Mesenchymal stem cell (in vitro differentiated cells and primary cell): ENCODE measurements around the gene GNG7.
"Not testable (repeated sequence)": the region's sequence is repeated elsewhere in the genome, so short reads cannot be mapped to it uniquely, and the experiment has no call there.

Experiments used
- DNase-seq: peaks from one replicate; pipeline ENCODE4 v3.0.0-alpha.2; 2013
- H2AFZ ChIP-seq: one replicate; pipeline ENCODE4 v1.6.1; 2013; ENCODE audit warnings: low read depth, mild to moderate bottlenecking, control low read depth, inconsistent platforms, low read length, moderate library complexity
- H2AK5ac ChIP-seq: 2 replicates; pipeline ENCODE4 v1.6.1; 2013; ENCODE audit warnings: low read length, moderate library complexity, mild to moderate bottlenecking, inconsistent platforms; ENCODE audit not compliant: severe bottlenecking
- H2BK120ac ChIP-seq: one replicate; pipeline ENCODE4 v1.6.1; 2013; ENCODE audit warnings: low read depth, mild to moderate bottlenecking, inconsistent platforms, low read length, moderate library complexity
- H2BK12ac ChIP-seq, 2 experiments: one replicate each; pipeline ENCODE4 v1.6.1; 2013; ENCODE audit warnings: inconsistent platforms in 2 of 2, low read length in 2 of 2, mild to moderate bottlenecking in 2 of 2, moderate library complexity in 2 of 2, control low read depth in 1 of 2
- H2BK15ac ChIP-seq: one replicate; pipeline ENCODE4 v1.6.1; 2013; ENCODE audit warnings: mild to moderate bottlenecking, low read depth, inconsistent platforms; ENCODE audit not compliant: poor library complexity, severe bottlenecking
- H2BK5ac ChIP-seq: 2 replicates; pipeline ENCODE4 v1.6.1; 2013; ENCODE audit warnings: low read depth, mild to moderate bottlenecking, low read length, control low read depth, inconsistent platforms; ENCODE audit not compliant: poor library complexity, severe bottlenecking
- H3K14ac ChIP-seq, 2 experiments: one replicate each; pipeline ENCODE4 v1.6.1; 2013; ENCODE audit warnings: inconsistent platforms in 2 of 2, low read length in 2 of 2, control low read depth in 1 of 2, mild to moderate bottlenecking in 1 of 2, moderate library complexity in 1 of 2
- H3K18ac ChIP-seq, 2 experiments: one replicate each; pipeline ENCODE4 v1.6.1; 2013; ENCODE audit warnings: inconsistent platforms in 2 of 2, low read length in 2 of 2, control low read depth in 1 of 2, low read depth in 1 of 2, mild to moderate bottlenecking in 1 of 2
- H3K23ac ChIP-seq, 2 experiments: one replicate each; pipeline ENCODE4 v1.6.1; 2013; ENCODE audit warnings: inconsistent platforms in 2 of 2, low read length in 2 of 2, mild to moderate bottlenecking in 2 of 2, moderate library complexity in 2 of 2, control low read depth in 1 of 2
- H3K27ac ChIP-seq: 2 replicates; pipeline ENCODE4 v1.5.1; 2013; ENCODE audit warnings: mild to moderate bottlenecking, moderate library complexity, low read length, control low read depth, inconsistent platforms; ENCODE audit not compliant: poor library complexity, severe bottlenecking
- H3K27me3 ChIP-seq, 2 experiments: 2 replicates each; pipeline versions ENCODE4 v1.6.1 to v1.7.0; 2013; ENCODE audit warnings: low read length in 2 of 2, mild to moderate bottlenecking in 2 of 2, moderate library complexity in 2 of 2, control low read depth in 1 of 2, inconsistent platforms in 1 of 2; ENCODE audit not compliant: control insufficient read depth in 1 of 2, insufficient read depth in 1 of 2
- H3K36me3 ChIP-seq, 2 experiments: 2 replicates each; pipeline versions ENCODE4 v1.6.1 to v1.7.0; 2013; ENCODE audit warnings: low read length in 2 of 2, control low read depth in 1 of 2, inconsistent platforms in 1 of 2, low read depth in 1 of 2, mild to moderate bottlenecking in 1 of 2; ENCODE audit not compliant: insufficient read depth in 2 of 2, control insufficient read depth in 1 of 2
- H3K4ac ChIP-seq, 2 experiments: one replicate each; pipeline ENCODE4 v1.6.1; 2013; ENCODE audit warnings: inconsistent platforms in 2 of 2, low read length in 2 of 2, mild to moderate bottlenecking in 2 of 2, moderate library complexity in 2 of 2, control low read depth in 1 of 2, low read depth in 1 of 2
- H3K4me1 ChIP-seq: 2 replicates; pipeline ENCODE4 v1.6.1; 2013; ENCODE audit warnings: low read depth, low read length, control low read depth; ENCODE audit not compliant: control insufficient read depth, insufficient read depth
- H3K4me2 ChIP-seq: 2 replicates; pipeline ENCODE4 v1.6.1; 2013; ENCODE audit warnings: low read length, mild to moderate bottlenecking, inconsistent platforms; ENCODE audit not compliant: poor library complexity, severe bottlenecking
- H3K4me3 ChIP-seq, 2 experiments: 2 replicates each; pipeline versions ENCODE4 v1.5.1 to v1.7.0; 2013; ENCODE audit warnings: low read length in 2 of 2, mild to moderate bottlenecking in 2 of 2, control low read depth in 1 of 2, low read depth in 1 of 2; ENCODE audit not compliant: insufficient read depth in 1 of 2
- H3K79me1 ChIP-seq: replicated peaks from 2 replicates; pipeline ENCODE4 v1.6.1; 2013; ENCODE audit warnings: mild to moderate bottlenecking, control low read depth, low read length, inconsistent platforms; ENCODE audit not compliant: poor library complexity, severe bottlenecking
- H3K9ac ChIP-seq: 2 replicates; pipeline ENCODE4 v1.7.0; 2013; ENCODE audit warnings: mild to moderate bottlenecking, low read length, moderate library complexity
- H3K9me3 ChIP-seq: 2 replicates; pipeline ENCODE4 v1.7.0; 2013; ENCODE audit warnings: mild to moderate bottlenecking, low read length; ENCODE audit not compliant: control insufficient read depth
- H4K8ac ChIP-seq: one replicate; pipeline ENCODE4 v1.6.1; 2013; ENCODE audit warnings: inconsistent platforms, mild to moderate bottlenecking, low read length, moderate library complexity
- H4K91ac ChIP-seq: one replicate; pipeline ENCODE4 v1.6.1; 2013; ENCODE audit warnings: mild to moderate bottlenecking, low read length, inconsistent platforms
- WGBS: methylation state at CpG from one replicate; pipeline ENCODE4 v1.1.7; 2013; ENCODE audit warnings: mixed read lengths; 5-methylcytosine and 5-hydroxymethylcytosine counted together

The GNG7 gene

GRCh38 chr19:2507109-2507508 is 195.4 kb downstream of the GNG7 start:
- Histone ChIP-seq H3K23ac (no peak overlapping the region), H2BK15ac (no peak overlapping the region), H2AFZ (no peak overlapping the region), H3K79me1 (no peaks in the 10 kb centered on the region), H2BK12ac (peak overlapping the region in 1 of 2 experiments; percentile 10), H3K14ac (no peak overlapping the region), H3K4ac (no peak overlapping the region), H3K18ac (peak overlapping the region in 1 of 2 experiments; percentile 28), H3K36me3 (no peaks in the 10 kb centered on the region), H2BK120ac (no peak overlapping the region), H3K27ac (no peak overlapping the region), H3K27me3 (peaks cover 0 to 9% of the 10 kb centered on the region in 2 experiments), H3K4me1 (peaks cover 11% of the 10 kb centered on the region), H3K9me3 (no peaks in the 10 kb centered on the region), H2BK5ac (no peak overlapping the region), H2AK5ac (peak overlapping the region; percentile 61), H3K4me3 (no peak overlapping the region), H4K8ac (peak overlapping the region; percentile 92), H4K91ac (peak overlapping the region; percentile 3), H3K4me2 (no peak overlapping the region), H3K9ac (no peak overlapping the region)
- DNase-seq, result peak; percentile 90
- WGBS, result 51% methylated on average over 11 of the region's 12 CpGs

GRCh38 chr19:2506656-2507055 is 195.8 kb downstream of the GNG7 start:
- 93% methylated on average over 5 of the region's 8 CpGs for WGBS
- not testable (repeated sequence) for H2BK12ac ChIP-seq, H2BK120ac ChIP-seq, H2AK5ac ChIP-seq, H3K4me3 ChIP-seq, H3K36me3 ChIP-seq, H3K4me2 ChIP-seq, H3K4ac ChIP-seq, H4K8ac ChIP-seq, H4K91ac ChIP-seq, H3K79me1 ChIP-seq, H3K18ac ChIP-seq, H3K9me3 ChIP-seq, DNase-seq, H2BK5ac ChIP-seq, H3K27me3 ChIP-seq, H2AFZ ChIP-seq, H3K14ac ChIP-seq, H3K23ac ChIP-seq, H3K9ac ChIP-seq, H2BK15ac ChIP-seq, H3K27ac ChIP-seq
- peaks cover 11% of the 10 kb centered on the region for H3K4me1 ChIP-seq

GRCh38 chr19:2503521-2504109 is 198.9 kb downstream of the GNG7 start:
- H3K18ac ChIP-seq, result peak overlapping the region in 1 of 2 experiments; percentile 59
- peaks cover 18% of the 10 kb centered on the region for H3K4me1 ChIP-seq
- H3K27ac ChIP-seq, result no peak overlapping the region
- WGBS, result 32% methylated on average over 21 of the region's 21 CpGs
- H4K8ac ChIP-seq, result peak overlapping the region; percentile 16
- peak overlapping the region; percentile 20 for H2AK5ac ChIP-seq
- H3K9ac ChIP-seq, result peak overlapping the region; percentile 75
- peak; percentile 77 for DNase-seq
- H3K36me3 ChIP-seq, result no peaks in the 10 kb centered on the region
- H2BK120ac ChIP-seq, result no peak overlapping the region
- peak overlapping the region; percentile 73 for H4K91ac ChIP-seq
- H2BK15ac ChIP-seq, result no peak overlapping the region
- no peak overlapping the region for H2BK5ac ChIP-seq
- H3K4me3 ChIP-seq, result no peak overlapping the region
- peak overlapping the region; percentile 2 to 47 for H3K4ac ChIP-seq
- no peaks in the 10 kb centered on the region for H3K9me3 ChIP-seq
- no peak overlapping the region for H2AFZ ChIP-seq
- H2BK12ac ChIP-seq, result peak overlapping the region in 1 of 2 experiments; percentile 51
- no peak overlapping the region for H3K4me2 ChIP-seq
- no peaks in the 10 kb centered on the region for H3K27me3 ChIP-seq
- no peaks in the 10 kb centered on the region for H3K79me1 ChIP-seq
- no peak overlapping the region for H3K23ac ChIP-seq
- no peak overlapping the region for H3K14ac ChIP-seq

- WGBS, result 85% methylated on average over 12 of the region's 12 CpGs
- Histone ChIP-seq H3K23ac (no peak overlapping the region), H2BK5ac (no peak overlapping the region), H3K18ac (no peak overlapping the region), H2BK15ac (no peak overlapping the region), H3K27me3 (no peaks in the 10 kb centered on the region), H3K4me2 (no peak overlapping the region), H3K14ac (no peak overlapping the region), H2BK12ac (peak overlapping the region in 1 of 2 experiments; percentile 57), H3K79me1 (no peaks in the 10 kb centered on the region), H3K4me1 (peaks cover 18% of the 10 kb centered on the region), H3K9ac (no peak overlapping the region), H4K8ac (no peak overlapping the region), H3K27ac (no peak overlapping the region), H2AK5ac (no peak overlapping the region), H3K4me3 (no peak overlapping the region), H2BK120ac (no peak overlapping the region), H3K9me3 (no peaks in the 10 kb centered on the region), H3K4ac (no peak overlapping the region), H2AFZ (no peak overlapping the region), H4K91ac (no peak overlapping the region), H3K36me3 (no peaks in the 10 kb centered on the region)
- no peak for DNase-seq
Observed at GRCh38 chr19:2500841-2501261, 201.6 kb downstream of the GNG7 start.
